Epithelial cell of proximal tubule (primary cell): ENCODE results near the gene NACA. TPM values are rescaled to one million over a fixed set of nuclear protein-coding genes. Genes with fewer than 3 reads are reported as not detected.
"Not testable (repeated sequence)": the region's sequence is repeated elsewhere in the genome, so short reads cannot be mapped to it uniquely, and the experiment has no call there.

Experiments used
- DNase-seq: peaks from one replicate; pipeline ENCODE4 v3.0.0-alpha.2; 2011; ENCODE audit warnings: low read depth
- H3K4me3 ChIP-seq: 2 replicates; pipeline ENCODE4 v1.5.1; 2011; ENCODE audit warnings: low read depth, mild to moderate bottlenecking, low read length
- total RNA-seq: library from RNA; depleted of rRNA; stranded (reverse); fragments of >200 nt; gene quantifications from 2 replicates; pipeline ENCODE4 v1.2.3, GENCODE V29; 2015
- TF ChIP-seq, protein P1 (sequence below): conservative IDR thresholded peaks from 2 replicates; pipeline ENCODE4 v1.5.1; 2012; ENCODE audit warnings: low read depth, mild to moderate bottlenecking, low read length

The NACA gene
- total RNA-seq, 1 donor from 2014 or later, result 1,115 TPM

DNA sequence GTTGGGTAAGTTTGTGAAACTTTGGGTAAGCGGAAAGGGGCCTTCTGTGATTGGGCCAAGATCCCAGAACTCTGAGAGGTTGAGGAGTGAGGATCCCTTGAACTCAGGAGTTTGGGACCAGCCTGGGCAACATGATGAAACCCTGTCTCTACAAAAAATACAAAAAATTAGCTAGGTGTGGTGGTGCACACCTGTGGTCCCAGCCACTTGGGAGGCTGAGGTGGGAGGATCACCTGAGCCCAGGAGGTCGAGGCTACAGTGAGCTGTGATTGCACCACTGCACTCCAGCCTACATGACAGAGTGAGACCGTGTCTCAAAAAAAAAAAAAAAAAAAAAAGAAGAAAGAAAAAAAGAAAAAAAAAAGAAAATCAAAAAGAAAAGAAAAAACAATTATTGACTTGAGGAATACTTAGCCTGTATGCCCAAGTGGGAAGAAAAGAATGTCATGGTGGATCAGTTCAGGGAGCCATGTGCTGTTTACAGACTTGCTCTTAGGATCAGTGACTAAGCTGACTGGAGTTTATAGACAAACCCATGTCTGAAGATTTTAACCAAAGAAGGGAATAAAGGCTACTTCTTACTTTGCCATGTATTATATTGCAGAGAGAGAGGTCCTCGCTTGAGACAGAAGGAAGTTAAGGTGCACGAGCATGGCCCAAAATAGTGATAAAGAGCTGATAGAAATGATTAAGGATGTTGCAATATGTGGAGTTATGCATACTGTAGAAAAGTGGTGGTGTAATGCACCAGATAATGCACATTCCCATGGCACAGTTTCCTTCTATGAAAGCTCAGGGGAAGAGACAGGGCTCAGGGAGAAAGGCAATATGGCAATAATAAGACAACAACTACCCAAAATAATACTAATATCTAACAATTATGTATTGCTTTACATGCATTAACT is 38.9 kb upstream of the NACA start:
- TF ChIP-seq, protein P1, sequence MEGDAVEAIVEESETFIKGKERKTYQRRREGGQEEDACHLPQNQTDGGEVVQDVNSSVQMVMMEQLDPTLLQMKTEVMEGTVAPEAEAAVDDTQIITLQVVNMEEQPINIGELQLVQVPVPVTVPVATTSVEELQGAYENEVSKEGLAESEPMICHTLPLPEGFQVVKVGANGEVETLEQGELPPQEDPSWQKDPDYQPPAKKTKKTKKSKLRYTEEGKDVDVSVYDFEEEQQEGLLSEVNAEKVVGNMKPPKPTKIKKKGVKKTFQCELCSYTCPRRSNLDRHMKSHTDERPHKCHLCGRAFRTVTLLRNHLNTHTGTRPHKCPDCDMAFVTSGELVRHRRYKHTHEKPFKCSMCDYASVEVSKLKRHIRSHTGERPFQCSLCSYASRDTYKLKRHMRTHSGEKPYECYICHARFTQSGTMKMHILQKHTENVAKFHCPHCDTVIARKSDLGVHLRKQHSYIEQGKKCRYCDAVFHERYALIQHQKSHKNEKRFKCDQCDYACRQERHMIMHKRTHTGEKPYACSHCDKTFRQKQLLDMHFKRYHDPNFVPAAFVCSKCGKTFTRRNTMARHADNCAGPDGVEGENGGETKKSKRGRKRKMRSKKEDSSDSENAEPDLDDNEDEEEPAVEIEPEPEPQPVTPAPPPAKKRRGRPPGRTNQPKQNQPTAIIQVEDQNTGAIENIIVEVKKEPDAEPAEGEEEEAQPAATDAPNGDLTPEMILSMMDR, result no peak
- H3K4me3 ChIP-seq, result no peak overlapping the region
- DNase-seq, result peak; percentile 38

DNA sequence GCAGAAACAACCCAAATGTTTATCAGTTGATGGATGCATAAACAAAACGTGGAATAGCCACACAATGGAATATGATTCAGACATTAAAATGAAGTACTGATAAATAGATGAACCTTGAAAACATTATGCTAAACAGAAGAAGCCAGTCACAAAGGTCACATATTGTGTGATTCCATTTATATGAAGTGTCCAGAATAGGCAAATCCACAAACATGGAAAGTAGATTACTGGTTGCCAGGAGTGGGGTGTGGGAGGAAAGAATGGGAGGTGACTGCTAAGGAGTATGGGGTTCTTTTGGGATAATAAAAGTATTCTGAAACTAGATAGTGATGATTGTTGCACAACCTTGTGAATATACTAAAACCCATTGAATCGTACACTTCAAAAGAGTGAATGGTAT is 36.7 kb upstream of the NACA start:
- no peak overlapping the region for H3K4me3 ChIP-seq
- TF ChIP-seq, protein P1, result no peak
- no peak for DNase-seq

DNA sequence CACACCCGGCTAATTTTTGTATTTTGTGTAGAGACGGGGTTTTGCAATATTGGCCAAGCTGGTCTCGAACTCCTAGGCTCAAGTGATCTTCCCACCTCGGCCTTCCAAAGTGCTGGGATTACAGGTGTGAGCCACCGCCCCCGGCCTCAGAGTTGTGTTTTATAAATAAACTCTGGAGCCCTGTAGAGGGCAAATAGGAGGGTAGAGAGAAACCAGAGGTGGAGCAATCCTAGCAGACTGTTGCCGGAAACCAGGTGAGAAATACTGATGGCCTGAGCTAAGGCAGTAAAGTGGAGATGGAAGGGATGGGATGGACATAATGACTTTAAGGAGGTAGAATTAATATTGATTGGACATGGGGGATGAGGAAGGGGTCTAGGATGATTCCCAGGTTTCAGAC is 35.4 kb upstream of the NACA start:
- DNase-seq, result no peak
- no peak overlapping the region for H3K4me3 ChIP-seq
- TF ChIP-seq, protein P1, result no peak

DNA sequence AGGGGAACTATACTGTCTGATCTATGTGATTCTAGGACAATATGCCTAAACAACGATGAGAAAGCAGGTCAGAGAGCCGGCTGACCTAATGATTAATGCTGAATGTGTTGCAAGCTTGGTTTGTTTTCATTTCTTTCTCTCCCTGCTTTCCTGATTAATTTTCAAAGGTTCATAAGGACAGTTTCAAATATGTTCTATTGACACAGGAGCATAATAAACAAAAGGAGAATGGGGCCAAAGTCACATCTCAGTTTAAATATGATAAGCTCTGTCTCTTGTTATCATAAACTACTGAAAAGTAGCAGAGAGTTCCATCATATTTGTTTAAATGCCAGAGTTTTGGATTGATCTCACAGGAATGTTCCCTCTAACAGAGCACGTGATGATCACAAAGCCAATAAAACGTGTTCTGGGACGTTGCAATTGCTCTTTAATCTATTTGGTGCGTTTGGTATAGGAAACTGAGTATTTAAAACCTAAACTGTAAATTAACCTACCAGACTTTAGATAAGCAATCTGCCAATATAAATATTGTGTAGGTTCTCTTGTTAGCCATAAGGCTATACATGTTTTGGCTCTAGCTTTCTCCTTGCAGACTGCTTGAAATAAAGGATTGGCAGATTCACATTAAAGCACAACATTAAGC is 34.3 kb upstream of the NACA start:
- H3K4me3 ChIP-seq, result no peak overlapping the region
- TF ChIP-seq, protein P1, result no peak
- DNase-seq, result no peak

DNA sequence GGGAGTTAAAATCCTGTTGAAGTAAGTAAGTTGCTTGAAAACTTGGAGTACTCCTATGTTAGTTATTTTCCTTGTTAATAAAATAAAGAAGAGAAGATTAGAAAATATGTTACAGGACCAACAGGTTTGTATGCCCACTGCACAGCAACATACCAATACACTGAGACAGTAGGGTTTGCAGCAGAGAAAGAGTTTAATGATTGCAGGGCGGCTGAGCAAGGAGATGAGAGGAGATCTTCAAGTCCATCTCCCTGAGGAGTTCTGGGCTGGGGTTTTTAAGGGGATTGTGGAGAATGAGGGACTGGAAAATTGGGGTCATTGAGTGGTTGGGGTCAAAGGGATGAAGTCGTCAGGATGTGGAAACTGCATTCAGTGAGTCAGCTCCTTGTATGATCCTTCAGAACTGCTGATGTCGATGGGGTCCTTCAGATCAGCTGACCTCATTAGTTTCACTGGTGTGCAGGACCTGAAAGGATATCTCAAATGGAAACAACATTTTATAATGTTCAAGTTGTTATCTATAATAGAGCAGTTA is 33.7 kb upstream of the NACA start:
- H3K4me3 ChIP-seq, result no peak overlapping the region
- TF ChIP-seq, protein P1, result no peak
- no peak for DNase-seq

DNA sequence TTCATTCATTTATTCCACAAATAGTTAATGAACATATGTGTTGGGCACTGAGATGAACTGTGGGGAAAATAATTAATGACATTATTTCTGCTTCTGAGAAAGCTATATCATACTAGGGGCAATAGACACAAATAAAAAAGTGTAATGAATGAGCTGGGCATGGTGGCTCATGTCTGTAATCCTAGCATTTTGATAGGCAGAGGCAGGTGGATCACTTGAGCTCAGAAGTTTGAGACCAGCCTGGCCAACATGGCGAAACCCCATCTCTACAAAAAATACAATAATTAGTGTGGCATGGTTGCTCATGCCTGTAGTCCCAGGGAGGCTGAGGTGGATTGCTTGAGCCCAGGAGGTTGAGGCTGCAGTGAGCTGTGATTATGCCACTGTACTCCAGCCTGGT is 32.9 kb upstream of the NACA start:
- H3K4me3 ChIP-seq, DNase-seq: not testable (repeated sequence)

DNA sequence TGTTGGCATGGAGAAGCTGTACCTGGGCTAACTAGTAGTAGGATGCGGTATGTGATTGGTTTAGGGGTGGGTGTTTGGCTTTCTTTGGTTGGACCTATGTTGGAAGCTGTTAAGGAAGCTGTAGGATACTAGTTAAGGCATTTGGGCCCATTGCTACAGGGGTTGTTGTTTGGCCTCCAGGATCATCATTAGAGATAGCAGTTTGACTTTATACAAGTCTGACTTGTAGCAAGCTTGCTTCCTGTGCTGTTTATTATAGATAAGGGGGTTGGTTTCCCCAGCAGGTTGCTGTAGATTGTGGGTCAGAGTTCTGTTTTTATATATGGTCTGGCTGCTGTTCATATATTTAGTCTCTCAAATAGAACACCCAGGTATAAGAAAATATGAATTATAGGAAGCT is 28.5 kb upstream of the NACA start:
- TF ChIP-seq, protein P1, result no peak
- H3K4me3 ChIP-seq, result no peak overlapping the region
- no peak for DNase-seq
